HEK293 (cell line): Measurements from ENCODE around the gene ZNF416.
A peak's percentile ranks its signal among the peaks of the same experiment; 100 is the strongest.

Experiments used
- CTCF ChIA-PET: fragments of 350-600 bp; formaldehyde crosslinking; extraction: SDS; loops from one replicate; lab custom pipeline; 2021; ENCODE audit warnings: antibody characterized with exemption; lab: Yijun Ruan, JAX
- POLR2A ChIA-PET: fragments of 300-600 bp; formaldehyde crosslinking; extraction: SDS; loops from one replicate; lab custom pipeline; 2020; ENCODE audit warnings: antibody characterized with exemption, inconsistent platforms; lab: Yijun Ruan, JAX
- H3K27ac ChIP-seq: fragments of 200-500 bp; sonication (Bioruptor generic); 2 replicates; pipeline ENCODE4 v1.5.1; 2014; ENCODE audit warnings: low read depth, low read length, control low read depth, inconsistent platforms; ENCODE audit errors: extremely low read depth
- H3K36me3 ChIP-seq, 2 experiments: fragments of 200-500 bp in 1 of 2; sonication (Bioruptor generic) in 1 of 2; 1 replicate in 1 of 2; 2 replicates in 1 of 2; pipeline ENCODE4 v1.5.1; 2014 to 2017; ENCODE audit warnings: inconsistent platforms in 2 of 2, low read length in 2 of 2; ENCODE audit not compliant: control insufficient read depth in 2 of 2, insufficient read depth in 1 of 2
- H3K4me1 ChIP-seq: fragments of 200-500 bp; sonication (Bioruptor generic); 2 replicates; pipeline ENCODE4 v1.5.1; 2014; ENCODE audit warnings: mild to moderate bottlenecking, low read length, inconsistent platforms; ENCODE audit not compliant: control insufficient read depth, insufficient read depth
- H3K4me3 ChIP-seq: 2 replicates; pipeline ENCODE4 v1.5.1; 2011; ENCODE audit warnings: low read depth, mild to moderate bottlenecking, control low read depth, low read length, moderate library complexity
- H3K9me3 ChIP-seq: fragments of 200-500 bp; sonication (Bioruptor generic); 2 replicates; pipeline ENCODE4 v1.5.1; 2014; ENCODE audit warnings: low read depth, low read length, inconsistent platforms; ENCODE audit not compliant: control insufficient read depth, insufficient read depth
- ELK4 ChIP-seq: IDR thresholded peaks from 2 replicates; pipeline ENCODE4 v1.6.1; 2011; ENCODE audit warnings: mild to moderate bottlenecking, low read depth, low read length, borderline replicate concordance
- GLIS2 ChIP-seq: fragments of 450-650 bp; formaldehyde crosslinking; IDR thresholded peaks from 2 replicates; pipeline ENCODE4 v1.5.1; 2016; ENCODE audit warnings: missing biosample characterization, missing genetic modification characterization
- REPIN1 ChIP-seq: fragments of 450-650 bp; formaldehyde crosslinking; IDR thresholded peaks from 2 replicates; pipeline ENCODE4 v1.5.1; 2017; ENCODE audit warnings: missing biosample characterization, missing genetic modification characterization, low read depth
- SALL2 ChIP-seq: fragments of 450-650 bp; formaldehyde crosslinking; IDR thresholded peaks from 2 replicates; pipeline ENCODE4 v1.5.0; 2017; ENCODE audit warnings: missing biosample characterization, mild to moderate bottlenecking, missing genetic modification characterization, borderline replicate concordance
- SP2 ChIP-seq: fragments of 450-650 bp; formaldehyde crosslinking; IDR thresholded peaks from 2 replicates; pipeline ENCODE4 v1.5.1; 2016; ENCODE audit warnings: missing biosample characterization, missing genetic modification characterization
- WT1 ChIP-seq: fragments of 450-650 bp; formaldehyde crosslinking; IDR thresholded peaks from 2 replicates; pipeline ENCODE4 v1.5.1; 2016; ENCODE audit warnings: missing biosample characterization, missing genetic modification characterization
- ZBTB1 ChIP-seq: fragments of 450-650 bp; formaldehyde crosslinking; IDR thresholded peaks from 2 replicates; pipeline ENCODE4 v1.5.1; 2016; ENCODE audit warnings: missing biosample characterization, missing genetic modification characterization
- ZBTB48 ChIP-seq: fragments of 450-650 bp; formaldehyde crosslinking; IDR thresholded peaks from 2 replicates; pipeline ENCODE4 v1.5.1; 2016; ENCODE audit warnings: missing biosample characterization, missing genetic modification characterization
- ZNF157 ChIP-seq: fragments of 450-650 bp; formaldehyde crosslinking; IDR thresholded peaks from 2 replicates; pipeline ENCODE4 v1.5.1; 2016; ENCODE audit warnings: missing biosample characterization, missing genetic modification characterization
- ZNF169 ChIP-seq: fragments of 450-650 bp; formaldehyde crosslinking; IDR thresholded peaks from 2 replicates; pipeline ENCODE4 v1.5.1; 2016; ENCODE audit warnings: missing biosample characterization, missing genetic modification characterization
- ZNF184 ChIP-seq: fragments of 450-650 bp; IDR thresholded peaks from 2 replicates; pipeline ENCODE4 v1.5.1; 2018; ENCODE audit warnings: missing biosample characterization, mild to moderate bottlenecking, missing genetic modification characterization
- ZNF2 ChIP-seq: fragments of 450-650 bp; formaldehyde crosslinking; IDR thresholded peaks from 2 replicates; pipeline ENCODE4 v1.5.1; 2016; ENCODE audit warnings: missing biosample characterization, missing genetic modification characterization
- ZNF274 ChIP-seq, 2 experiments: fragments of 200-500 bp in 1 of 2; fragments of 450-650 bp in 1 of 2; sonication (Bioruptor generic) in 1 of 2; formaldehyde crosslinking in 1 of 2; IDR thresholded peaks; 2 replicates each; pipeline versions ENCODE4 v1.5.1 to v1.6.1; 2014 to 2016; ENCODE audit warnings: borderline replicate concordance in 1 of 2, inconsistent platforms in 1 of 2, low read length in 1 of 2, missing biosample characterization in 1 of 2, missing genetic modification characterization in 1 of 2
- ZNF324 ChIP-seq: fragments of 450-650 bp; formaldehyde crosslinking; IDR thresholded peaks from 2 replicates; pipeline ENCODE4 v1.5.1; 2016; ENCODE audit warnings: missing biosample characterization, missing genetic modification characterization
- ZNF514 ChIP-seq: fragments of 450-650 bp; formaldehyde crosslinking; IDR thresholded peaks from 2 replicates; pipeline ENCODE4 v1.5.1; 2016; ENCODE audit warnings: missing biosample characterization, missing genetic modification characterization
- ZNF560 ChIP-seq: fragments of 450-650 bp; formaldehyde crosslinking; IDR thresholded peaks from 2 replicates; pipeline ENCODE4 v1.5.1; 2017; ENCODE audit warnings: missing biosample characterization, missing genetic modification characterization, borderline replicate concordance
- ZNF561 ChIP-seq: fragments of 450-650 bp; IDR thresholded peaks from 2 replicates; pipeline ENCODE4 v1.5.1; 2018; ENCODE audit warnings: missing biosample characterization, missing genetic modification characterization, borderline replicate concordance
- ZNF654 ChIP-seq: fragments of 450-650 bp; formaldehyde crosslinking; IDR thresholded peaks from 2 replicates; pipeline ENCODE4 v1.5.1; 2016; ENCODE audit warnings: low read depth, missing biosample characterization, missing genetic modification characterization
- ZNF776 ChIP-seq: fragments of 450-650 bp; formaldehyde crosslinking; IDR thresholded peaks from 2 replicates; pipeline ENCODE4 v1.5.0; 2017; ENCODE audit warnings: missing biosample characterization, missing genetic modification characterization, borderline replicate concordance
- ZNF837 ChIP-seq: fragments of 450-650 bp; formaldehyde crosslinking; IDR thresholded peaks from 2 replicates; pipeline ENCODE4 v1.5.1; 2016; ENCODE audit warnings: missing biosample characterization, missing genetic modification characterization
- ZSCAN16 ChIP-seq: fragments of 450-650 bp; formaldehyde crosslinking; IDR thresholded peaks from 2 replicates; pipeline ENCODE4 v1.5.1; 2016; ENCODE audit warnings: missing biosample characterization, missing genetic modification characterization
- ZXDB ChIP-seq: fragments of 450-650 bp; formaldehyde crosslinking; IDR thresholded peaks from 2 replicates; pipeline ENCODE4 v1.5.1; 2016; ENCODE audit warnings: missing biosample characterization, missing genetic modification characterization
- TF ChIP-seq, protein P1 (sequence below): fragments of 450-650 bp; formaldehyde crosslinking; IDR thresholded peaks from 2 replicates; pipeline ENCODE4 v1.5.1; 2017; ENCODE audit warnings: missing biosample characterization, mild to moderate bottlenecking, missing genetic modification characterization, moderate library complexity
- TF ChIP-seq, protein P2 (sequence below): fragments of 450-650 bp; formaldehyde crosslinking; IDR thresholded peaks from 2 replicates; pipeline ENCODE4 v1.5.1; 2016; ENCODE audit warnings: missing biosample characterization, missing genetic modification characterization

Gene ZNF416

GRCh38 chr19:57599761-57600383 lies 21.2 kb upstream of the ZNF416 start, which contains the start of gene ZNF530 (continued):
- TF ChIP-seq, protein P1, sequence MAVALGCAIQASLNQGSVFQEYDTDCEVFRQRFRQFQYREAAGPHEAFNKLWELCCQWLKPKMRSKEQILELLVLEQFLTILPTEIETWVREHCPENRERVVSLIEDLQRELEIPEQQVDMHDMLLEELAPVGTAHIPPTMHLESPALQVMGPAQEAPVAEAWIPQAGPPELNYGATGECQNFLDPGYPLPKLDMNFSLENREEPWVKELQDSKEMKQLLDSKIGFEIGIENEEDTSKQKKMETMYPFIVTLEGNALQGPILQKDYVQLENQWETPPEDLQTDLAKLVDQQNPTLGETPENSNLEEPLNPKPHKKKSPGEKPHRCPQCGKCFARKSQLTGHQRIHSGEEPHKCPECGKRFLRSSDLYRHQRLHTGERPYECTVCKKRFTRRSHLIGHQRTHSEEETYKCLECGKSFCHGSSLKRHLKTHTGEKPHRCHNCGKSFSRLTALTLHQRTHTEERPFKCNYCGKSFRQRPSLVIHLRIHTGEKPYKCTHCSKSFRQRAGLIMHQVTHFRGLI (tag by site-specific recombination) = no peak
- TF ChIP-seq ZNF837 (tag by site-specific recombination) (no peak), ZXDB (tag by site-specific recombination) (peak; percentile 60), ZNF514 (tag by site-specific recombination) (no peak), ZNF776 (tag by site-specific recombination) (no peak), GLIS2 (no peak), ELK4 (no peak), ZSCAN16 (tag by site-specific recombination) (no peak), ZNF169 (tag by site-specific recombination) (no peak), SP2 (tag by site-specific recombination) (peak; percentile 78), ZNF184 (tag by site-specific recombination) (peak; percentile 70; the same call in 1 of the 2 replicates), ZNF561 (tag by site-specific recombination) (peak; percentile 23; the same call in 1 of the 2 replicates), ZBTB48 (tag by site-specific recombination) (no peak; the same call in 1 of the 2 replicates), ZNF654 (tag by site-specific recombination) (no peak), SALL2 (tag by site-specific recombination) (no peak), WT1 (peak; percentile 52; the same call in 1 of the 2 replicates), REPIN1 (tag by site-specific recombination) (no peak), ZNF2 (tag by site-specific recombination) (no peak; the same call in 1 of the 2 replicates), ZNF274 (IDR thresholded peaks at IDR 0.05; ENCODE audit: low read length) (no peak), ZNF274 (tag by site-specific recombination; IDR thresholded peaks at IDR 0.05; ENCODE audit: borderline replicate concordance) (no peak), ZNF560 (tag by site-specific recombination) (no peak)

DNA sequence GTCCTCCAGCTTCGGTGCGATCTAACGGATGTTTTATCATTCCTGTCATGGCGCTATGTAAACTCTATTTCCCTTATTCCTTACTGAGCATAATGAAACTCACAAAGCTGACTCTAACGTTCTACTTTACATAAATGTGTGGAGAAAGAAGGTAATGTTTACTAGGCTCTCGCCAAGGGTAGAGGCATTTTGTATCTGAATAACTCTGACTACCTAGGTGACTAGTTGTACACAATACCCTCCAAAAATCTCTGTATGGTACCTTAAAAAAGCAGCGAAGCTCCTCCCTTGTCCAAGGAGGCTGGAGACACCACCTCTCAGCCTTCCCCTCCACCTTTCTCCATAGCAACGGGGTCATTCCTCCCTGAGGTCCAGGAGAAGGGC lies 20.7 kb upstream of the ZNF416 start:
- peak overlapping the region; percentile 97 for H3K4me3 ChIP-seq
- ChIA-PET CTCF (interaction anchor here (0.5 to 0.9 kb wide), 3 partner anchors 33 to 1818 kb away, joined by 3 read pairs; no protein-coding TSS in a partner anchor), POLR2A (interaction anchor here (1.3 to 2.3 kb wide), 2 partner anchors 15 to 317 kb away, joined by 3 to 15 read pairs; partner anchors contain the start of genes ZNF134 and ZNF417)
- TF ChIP-seq ZNF324 (tag by site-specific recombination) (no peak), ZBTB1 (tag by site-specific recombination) (no peak), ZNF157 (tag by site-specific recombination) (no peak)
- TF ChIP-seq, protein P2, sequence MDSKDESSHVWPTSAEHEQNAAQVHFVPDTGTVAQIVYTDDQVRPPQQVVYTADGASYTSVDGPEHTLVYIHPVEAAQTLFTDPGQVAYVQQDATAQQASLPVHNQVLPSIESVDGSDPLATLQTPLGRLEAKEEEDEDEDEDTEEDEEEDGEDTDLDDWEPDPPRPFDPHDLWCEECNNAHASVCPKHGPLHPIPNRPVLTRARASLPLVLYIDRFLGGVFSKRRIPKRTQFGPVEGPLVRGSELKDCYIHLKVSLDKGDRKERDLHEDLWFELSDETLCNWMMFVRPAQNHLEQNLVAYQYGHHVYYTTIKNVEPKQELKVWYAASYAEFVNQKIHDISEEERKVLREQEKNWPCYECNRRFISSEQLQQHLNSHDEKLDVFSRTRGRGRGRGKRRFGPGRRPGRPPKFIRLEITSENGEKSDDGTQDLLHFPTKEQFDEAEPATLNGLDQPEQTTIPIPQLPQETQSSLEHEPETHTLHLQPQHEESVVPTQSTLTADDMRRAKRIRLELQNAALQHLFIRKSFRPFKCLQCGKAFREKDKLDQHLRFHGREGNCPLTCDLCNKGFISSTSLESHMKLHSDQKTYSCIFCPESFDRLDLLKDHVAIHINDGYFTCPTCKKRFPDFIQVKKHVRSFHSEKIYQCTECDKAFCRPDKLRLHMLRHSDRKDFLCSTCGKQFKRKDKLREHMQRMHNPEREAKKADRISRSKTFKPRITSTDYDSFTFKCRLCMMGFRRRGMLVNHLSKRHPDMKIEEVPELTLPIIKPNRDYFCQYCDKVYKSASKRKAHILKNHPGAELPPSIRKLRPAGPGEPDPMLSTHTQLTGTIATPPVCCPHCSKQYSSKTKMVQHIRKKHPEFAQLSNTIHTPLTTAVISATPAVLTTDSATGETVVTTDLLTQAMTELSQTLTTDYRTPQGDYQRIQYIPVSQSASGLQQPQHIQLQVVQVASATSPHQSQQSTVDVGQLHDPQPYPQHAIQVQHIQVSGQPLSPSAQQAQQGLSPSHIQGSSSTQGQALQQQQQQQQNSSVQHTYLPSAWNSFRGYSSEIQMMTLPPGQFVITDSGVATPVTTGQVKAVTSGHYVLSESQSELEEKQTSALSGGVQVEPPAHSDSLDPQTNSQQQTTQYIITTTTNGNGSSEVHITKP (tag by site-specific recombination) = 0 out of 2 replicates have a peak, but pooled peaks have one; percentile 47
- H3K36me3 ChIP-seq = peaks cover 11 to 36% of the 10 kb centered on the region in 2 experiments
- peak overlapping the region; percentile 55; the same call in 1 of the 2 replicates for H3K27ac ChIP-seq
- H3K9me3 ChIP-seq = no peaks in the 10 kb centered on the region; the same call in 1 of the 2 replicates
- H3K4me1 ChIP-seq = 0 out of 2 replicates have a peak, but pooled peaks cover 2% of the 10 kb centered on the region
